GM12873 (cell line): Measurements from ENCODE around the gene LPAR3.

Experiments used
- CTCF ChIP-seq: IDR thresholded peaks from 2 replicates; pipeline ENCODE4 v1.5.1; 2012; ENCODE audit warnings: low read depth, mild to moderate bottlenecking, moderate library complexity, low read length, control low read depth; ENCODE audit not compliant: insufficient read depth; ENCODE audit errors: missing control alignments

The LPAR3 gene

GRCh38 chr1:84890566-84890965 lies 2.4 kb downstream of the LPAR3 start:
- no peak for TF ChIP-seq CTCF

- no peak for TF ChIP-seq CTCF
Measured at GRCh38 chr1:84889437-84889836, 3.6 kb downstream of the LPAR3 start.

- no peak for TF ChIP-seq CTCF
Measured at GRCh38 chr1:84888753-84889152, 4.3 kb downstream of the LPAR3 start.

- TF ChIP-seq CTCF = no peak
Measured at GRCh38 chr1:84887261-84887934, 5.6 kb downstream of the LPAR3 start.

- TF ChIP-seq CTCF = no peak
Measured at GRCh38 chr1:84885469-84885868, 7.5 kb downstream of the LPAR3 start.

- TF ChIP-seq CTCF = no peak
Measured at GRCh38 chr1:84884671-84885389, 8.2 kb downstream of the LPAR3 start.

- no peak for TF ChIP-seq CTCF
Measured at GRCh38 chr1:84883286-84883685, 9.7 kb downstream of the LPAR3 start.
